22Rv1 (cell line): Measurements from ENCODE around the gene TRMT2A.

Experiments used
- CTCF ChIP-seq: fragments of 450-650 bp; IDR thresholded peaks from 2 replicates; pipeline ENCODE4 v1.5.1; 2017; ENCODE audit warnings: mild to moderate bottlenecking
- ZFX ChIP-seq: fragments of 450-650 bp; IDR thresholded peaks from 2 replicates; pipeline ENCODE4 v1.6.1; 2017; ENCODE audit warnings: antibody characterized with exemption, borderline replicate concordance

GRCh38 chr22:20135806-20136602 is 19.0 kb upstream of the TRMT2A start:
- TF ChIP-seq CTCF (no peak), ZFX (no peak)
